Stomach (tissue), 4 donors: ENCODE measurements around the gene TPX2.

Source experiments
- EP300 ChIP-seq: sonication (generic); formaldehyde crosslinking; IDR thresholded peaks from one replicate; pipeline ENCODE4 v1.6.1; 2017; ENCODE audit warnings: antibody characterized with exemption
- POLR2A ChIP-seq, 4 donors: fragments of 450-650 bp; IDR thresholded peaks; one replicate each; pipeline ENCODE4 v1.6.1; 2016; ENCODE audit warnings: antibody characterized with exemption in 4 of 4, control low read depth in 2 of 4, mild to moderate bottlenecking in 1 of 4, moderate library complexity in 1 of 4
- POLR2AphosphoS5 ChIP-seq, 3 donors: sonication (generic); formaldehyde crosslinking; IDR thresholded peaks; one replicate each; pipeline ENCODE4 v1.6.1; 2016; ENCODE audit warnings: antibody characterized with exemption in 3 of 3
- TF ChIP-seq, protein P1 (sequence below), 7 experiments: fragments of 450-650 bp in 4 of 7; fragments of 200-600 bp in 3 of 7; sonication (generic) in 3 of 7; IDR thresholded peaks; one replicate each; pipeline ENCODE4 v1.5.1; 2016 to 2019; ENCODE audit warnings: antibody characterized with exemption in 7 of 7, control low read depth in 2 of 7, mild to moderate bottlenecking in 1 of 7

DNA sequence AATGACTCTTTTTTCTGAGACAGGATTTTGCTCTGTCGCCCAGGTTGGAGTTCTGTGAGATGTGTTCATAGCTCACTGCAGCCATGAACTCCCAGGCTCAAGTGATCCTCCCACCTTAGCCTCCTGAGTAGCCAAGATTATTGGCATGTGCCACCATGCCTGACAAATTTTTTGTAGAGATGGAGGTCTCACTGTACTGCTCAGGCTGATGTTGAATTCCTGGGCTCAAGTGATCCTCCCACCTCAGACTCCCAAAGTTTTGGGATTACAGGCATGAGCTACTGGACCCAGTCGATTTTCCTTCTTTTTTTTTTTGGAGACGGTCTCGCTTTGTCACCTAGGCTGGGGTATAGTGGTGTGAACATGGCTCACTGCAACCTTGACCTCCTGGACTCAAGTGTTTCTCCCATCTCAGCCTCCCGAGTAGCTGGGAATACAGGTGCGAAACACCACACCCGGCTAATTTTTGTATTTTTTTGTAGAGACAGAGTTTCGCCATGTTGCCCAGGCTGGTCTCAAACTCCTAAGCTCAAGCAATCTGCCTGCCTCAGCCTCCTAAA is 40.8 kb upstream of the TPX2 start:
- TF ChIP-seq, protein P1, sequence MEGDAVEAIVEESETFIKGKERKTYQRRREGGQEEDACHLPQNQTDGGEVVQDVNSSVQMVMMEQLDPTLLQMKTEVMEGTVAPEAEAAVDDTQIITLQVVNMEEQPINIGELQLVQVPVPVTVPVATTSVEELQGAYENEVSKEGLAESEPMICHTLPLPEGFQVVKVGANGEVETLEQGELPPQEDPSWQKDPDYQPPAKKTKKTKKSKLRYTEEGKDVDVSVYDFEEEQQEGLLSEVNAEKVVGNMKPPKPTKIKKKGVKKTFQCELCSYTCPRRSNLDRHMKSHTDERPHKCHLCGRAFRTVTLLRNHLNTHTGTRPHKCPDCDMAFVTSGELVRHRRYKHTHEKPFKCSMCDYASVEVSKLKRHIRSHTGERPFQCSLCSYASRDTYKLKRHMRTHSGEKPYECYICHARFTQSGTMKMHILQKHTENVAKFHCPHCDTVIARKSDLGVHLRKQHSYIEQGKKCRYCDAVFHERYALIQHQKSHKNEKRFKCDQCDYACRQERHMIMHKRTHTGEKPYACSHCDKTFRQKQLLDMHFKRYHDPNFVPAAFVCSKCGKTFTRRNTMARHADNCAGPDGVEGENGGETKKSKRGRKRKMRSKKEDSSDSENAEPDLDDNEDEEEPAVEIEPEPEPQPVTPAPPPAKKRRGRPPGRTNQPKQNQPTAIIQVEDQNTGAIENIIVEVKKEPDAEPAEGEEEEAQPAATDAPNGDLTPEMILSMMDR (IDR thresholded peaks at IDR 0.05), result no peak
- TF ChIP-seq POLR2A (IDR thresholded peaks at IDR 0.05) (no peak), POLR2AphosphoS5 (IDR thresholded peaks at IDR 0.05) (no peak), EP300 (no peak)
